ENCODE results near the gene RPL22.

The RPL22 gene

GRCh38 chr1:6199298-6200187 lies at the start of gene RPL22:
RPL22 (minus strand) TSS chr1:6199595; CDS start chr1:6199573, 22 bp downstream.
- peak within 1 kb of the TSS; percentile 99 for H3K4me3 ChIP-seq (ENCODE audit: low read depth, low read length)
- DNase-seq (ENCODE audit: low read depth), result peak; percentile 98

- no peak overlapping the region for H3K4me3 ChIP-seq (ENCODE audit: low read depth, low read length)
- DNase-seq (ENCODE audit: low read depth), result no peak
Observed at GRCh38 chr1:6248161-6248776, 48.9 kb upstream of the RPL22 start.

GRCh38 chr1:6247651-6248050 lies 48.3 kb upstream of the RPL22 start:
- DNase-seq (ENCODE audit: low read depth), result no peak
- no peak overlapping the region for H3K4me3 ChIP-seq (ENCODE audit: low read depth, low read length)

- H3K4me3 ChIP-seq (ENCODE audit: low read depth, low read length), result no peak overlapping the region
- no peak for DNase-seq (ENCODE audit: low read depth)
Observed at GRCh38 chr1:6246497-6247467, 47.4 kb upstream of the RPL22 start.

- peak overlapping the region; percentile 40 for H3K4me3 ChIP-seq (ENCODE audit: low read depth, low read length)
- DNase-seq (ENCODE audit: low read depth), result no peak
Observed at GRCh38 chr1:6245869-6246496, 46.6 kb upstream of the RPL22 start.

GRCh38 chr1:6245086-6245868 lies 45.9 kb upstream of the RPL22 start:
- H3K4me3 ChIP-seq (ENCODE audit: low read depth, low read length), result peak overlapping the region; percentile 40
- no peak for DNase-seq (ENCODE audit: low read depth)

- no peak for DNase-seq (ENCODE audit: low read depth)
- no peak overlapping the region for H3K4me3 ChIP-seq (ENCODE audit: low read depth, low read length)
Observed at GRCh38 chr1:6244401-6245049, 45.1 kb upstream of the RPL22 start.

GRCh38 chr1:6243993-6244392 lies 44.6 kb upstream of the RPL22 start, which contains the start of gene HES3:
HES3 (plus strand) TSS chr1:6244179; CDS start chr1:6244366, 187 bp downstream.
- no peak for DNase-seq (ENCODE audit: low read depth)

GRCh38 chr1:6243053-6243834 lies 43.8 kb upstream of the RPL22 start:
- no peak overlapping the region for H3K4me3 ChIP-seq (ENCODE audit: low read depth, low read length)
- no peak for DNase-seq (ENCODE audit: low read depth)

More at GRCh38 chr1:6243993-6244392, 44.6 kb upstream of the RPL22 start, which contains the start of gene HES3:
- H3K4me3 ChIP-seq (ENCODE audit: low read depth, low read length), result no peak within 1 kb of the TSS

- H3K4me3 ChIP-seq (ENCODE audit: low read depth, low read length), result peak overlapping the region; percentile 28
Observed at GRCh38 chr1:6241887-6242740, 42.7 kb upstream of the RPL22 start.

GRCh38 chr1:6241107-6241886 lies 41.9 kb upstream of the RPL22 start:
- H3K4me3 ChIP-seq (ENCODE audit: low read depth, low read length), result peak overlapping the region; percentile 28
- DNase-seq (ENCODE audit: low read depth), result no peak

More at GRCh38 chr1:6241887-6242740, 42.7 kb upstream of the RPL22 start:
- no peak for DNase-seq (ENCODE audit: low read depth)

GRCh38 chr1:6239950-6240768 lies 40.8 kb upstream of the RPL22 start:
- H3K4me3 ChIP-seq (ENCODE audit: low read depth, low read length), result no peak overlapping the region
- no peak for DNase-seq (ENCODE audit: low read depth)

- H3K4me3 ChIP-seq (ENCODE audit: low read depth, low read length), result no peak overlapping the region
- DNase-seq (ENCODE audit: low read depth), result no peak
Observed at GRCh38 chr1:6239213-6239752, 39.9 kb upstream of the RPL22 start.

- DNase-seq (ENCODE audit: low read depth), result no peak
Observed at GRCh38 chr1:6237093-6237492, 37.7 kb upstream of the RPL22 start.

More at GRCh38 chr1:6237093-6237492, 37.7 kb upstream of the RPL22 start:
- no peak overlapping the region for H3K4me3 ChIP-seq (ENCODE audit: low read depth, low read length)
